DOHH2 (cell line): ENCODE measurements around the gene IRX3.
"Not testable (repeated sequence)": the region's sequence is repeated elsewhere in the genome, so short reads cannot be mapped to it uniquely, and the experiment has no call there.

Experiments used
- H3F3A ChIP-seq: fragments of 200-600 bp; sonication (generic), shearing (Covaris generic); 2 replicates; pipeline ENCODE4 v1.6.0; 2016; ENCODE audit warnings: antibody characterized with exemption, mild to moderate bottlenecking; ENCODE audit not compliant: control insufficient read depth, insufficient read depth
- H3K27ac ChIP-seq: fragments of 200-600 bp; sonication (generic); 2 replicates; pipeline ENCODE4 v1.5.1; 2014; ENCODE audit warnings: low read depth, mild to moderate bottlenecking, low read length, moderate library complexity
- H3K27me3 ChIP-seq: fragments of 200-600 bp; sonication (generic); 2 replicates; pipeline ENCODE4 v1.6.1; 2014; ENCODE audit warnings: mild to moderate bottlenecking, low read length, mixed read lengths; ENCODE audit not compliant: control insufficient read depth
- H3K36me3 ChIP-seq: fragments of 200-600 bp; sonication (generic); 2 replicates; pipeline ENCODE4 v1.6.1; 2014; ENCODE audit warnings: mild to moderate bottlenecking, low read length, moderate library complexity, mixed read lengths; ENCODE audit not compliant: control insufficient read depth
- H3K4me1 ChIP-seq: fragments of 200-600 bp; sonication (generic); 2 replicates; pipeline ENCODE4 v1.6.1; 2014; ENCODE audit warnings: mild to moderate bottlenecking, low read length, mixed read lengths; ENCODE audit not compliant: control insufficient read depth
- H3K4me2 ChIP-seq: fragments of 200-600 bp; sonication (generic); 2 replicates; pipeline ENCODE4 v1.6.0; 2014; ENCODE audit warnings: mild to moderate bottlenecking, low read length, moderate library complexity
- H3K4me3 ChIP-seq: fragments of 200-600 bp; sonication (generic); 2 replicates; pipeline ENCODE4 v1.5.1; 2014; ENCODE audit warnings: mild to moderate bottlenecking, low read length, mixed read lengths
- H3K79me2 ChIP-seq: fragments of 200-600 bp; sonication (generic); 2 replicates; pipeline ENCODE4 v1.6.1; 2014; ENCODE audit warnings: mild to moderate bottlenecking, low read length, mixed read lengths; ENCODE audit not compliant: control insufficient read depth
- H3K9me2 ChIP-seq: fragments of 200-600 bp; sonication (generic); replicated peaks from 2 replicates; pipeline ENCODE4 v1.6.1; 2014; ENCODE audit warnings: mild to moderate bottlenecking, low read length, mixed read lengths; ENCODE audit not compliant: control insufficient read depth
- H3K9me3 ChIP-seq: fragments of 200-600 bp; sonication (generic); 2 replicates; pipeline ENCODE4 v1.6.1; 2014; ENCODE audit warnings: antibody characterized with exemption, low read length, mixed read lengths; ENCODE audit not compliant: control insufficient read depth, insufficient read depth
- H4K20me1 ChIP-seq: fragments of 200-600 bp; sonication (generic); 2 replicates; pipeline ENCODE4 v1.6.0; 2014; ENCODE audit warnings: low read depth, mild to moderate bottlenecking, antibody characterized with exemption, low read length, moderate library complexity; ENCODE audit not compliant: control insufficient read depth, insufficient read depth
- EZH2phosphoT487 ChIP-seq: fragments of 200-600 bp; sonication (generic); IDR thresholded peaks from 2 replicates; pipeline ENCODE4 v1.6.1; 2017; ENCODE audit warnings: borderline replicate concordance, mild to moderate bottlenecking, antibody characterized with exemption, low read length, moderate library complexity, mixed read lengths
- TF ChIP-seq, protein P1 (sequence below): fragments of 200-600 bp; sonication (generic); IDR thresholded peaks from one replicate; pipeline ENCODE4 v1.5.1; 2014; ENCODE audit warnings: antibody characterized with exemption, mild to moderate bottlenecking, low read depth, low read length; ENCODE audit not compliant: poor library complexity, severe bottlenecking

IRX3 gene

GRCh38 chr16:54265575-54266107 lies 20.9 kb downstream of the IRX3 start:
- no peak overlapping the region for H3K27ac ChIP-seq

GRCh38 chr16:54253118-54253517 lies 33.5 kb downstream of the IRX3 start:
- no peaks in the 10 kb centered on the region for H3K27me3 ChIP-seq
- no peaks in the 10 kb centered on the region for H3K36me3 ChIP-seq
- no peak overlapping the region for H3K4me3 ChIP-seq
- H3K9me2 ChIP-seq = no peaks in the 10 kb centered on the region
- H4K20me1 ChIP-seq = no peaks in the 10 kb centered on the region
- H3K27ac ChIP-seq = no peak overlapping the region
- no peaks in the 10 kb centered on the region for H3K79me2 ChIP-seq
- H3K9me3 ChIP-seq = no peaks in the 10 kb centered on the region
- no peaks in the 10 kb centered on the region for H3F3A ChIP-seq
- TF ChIP-seq EZH2phosphoT487 = no peak
- TF ChIP-seq, protein P1, sequence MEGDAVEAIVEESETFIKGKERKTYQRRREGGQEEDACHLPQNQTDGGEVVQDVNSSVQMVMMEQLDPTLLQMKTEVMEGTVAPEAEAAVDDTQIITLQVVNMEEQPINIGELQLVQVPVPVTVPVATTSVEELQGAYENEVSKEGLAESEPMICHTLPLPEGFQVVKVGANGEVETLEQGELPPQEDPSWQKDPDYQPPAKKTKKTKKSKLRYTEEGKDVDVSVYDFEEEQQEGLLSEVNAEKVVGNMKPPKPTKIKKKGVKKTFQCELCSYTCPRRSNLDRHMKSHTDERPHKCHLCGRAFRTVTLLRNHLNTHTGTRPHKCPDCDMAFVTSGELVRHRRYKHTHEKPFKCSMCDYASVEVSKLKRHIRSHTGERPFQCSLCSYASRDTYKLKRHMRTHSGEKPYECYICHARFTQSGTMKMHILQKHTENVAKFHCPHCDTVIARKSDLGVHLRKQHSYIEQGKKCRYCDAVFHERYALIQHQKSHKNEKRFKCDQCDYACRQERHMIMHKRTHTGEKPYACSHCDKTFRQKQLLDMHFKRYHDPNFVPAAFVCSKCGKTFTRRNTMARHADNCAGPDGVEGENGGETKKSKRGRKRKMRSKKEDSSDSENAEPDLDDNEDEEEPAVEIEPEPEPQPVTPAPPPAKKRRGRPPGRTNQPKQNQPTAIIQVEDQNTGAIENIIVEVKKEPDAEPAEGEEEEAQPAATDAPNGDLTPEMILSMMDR = no peak
- H3K4me2 ChIP-seq = no peak overlapping the region
- no peaks in the 10 kb centered on the region for H3K4me1 ChIP-seq

More at GRCh38 chr16:54265575-54266107, 20.9 kb downstream of the IRX3 start:
- Histone ChIP-seq H3F3A (no peaks in the 10 kb centered on the region), H3K4me1 (no peaks in the 10 kb centered on the region), H3K9me3 (peaks cover 4% of the 10 kb centered on the region; the same call in 1 of the 2 replicates), H3K79me2 (no peaks in the 10 kb centered on the region), H3K9me2 (no peaks in the 10 kb centered on the region), H3K4me3 (no peak overlapping the region), H3K36me3 (no peaks in the 10 kb centered on the region), H4K20me1 (no peaks in the 10 kb centered on the region), H3K4me2 (no peak overlapping the region), H3K27me3 (no peaks in the 10 kb centered on the region)
- TF ChIP-seq EZH2phosphoT487 = no peak
- TF ChIP-seq, protein P1 = no peak

GRCh38 chr16:54248863-54249710 lies 37.5 kb downstream of the IRX3 start:
- no peaks in the 10 kb centered on the region for H3K36me3 ChIP-seq
- no peaks in the 10 kb centered on the region for H3K27me3 ChIP-seq
- H3K4me2 ChIP-seq = no peak overlapping the region
- no peaks in the 10 kb centered on the region for H3K4me1 ChIP-seq
- H3K27ac ChIP-seq = no peak overlapping the region
- no peak for TF ChIP-seq EZH2phosphoT487
- TF ChIP-seq, protein P1 = no peak
- no peaks in the 10 kb centered on the region for H3K9me2 ChIP-seq
- no peaks in the 10 kb centered on the region; the same call in 1 of the 2 replicates for H3K9me3 ChIP-seq
- H3K4me3 ChIP-seq = no peak overlapping the region
- H3K79me2 ChIP-seq = no peaks in the 10 kb centered on the region
- no peaks in the 10 kb centered on the region for H3F3A ChIP-seq
- no peaks in the 10 kb centered on the region for H4K20me1 ChIP-seq

GRCh38 chr16:54247705-54248104 lies 38.9 kb downstream of the IRX3 start:
- H3K9me2 ChIP-seq, H3K4me2 ChIP-seq, H3K9me3 ChIP-seq, H3K27ac ChIP-seq, H3K36me3 ChIP-seq, H3K79me2 ChIP-seq, H3K27me3 ChIP-seq, H3F3A ChIP-seq, H3K4me3 ChIP-seq, H4K20me1 ChIP-seq, H3K4me1 ChIP-seq: not testable (repeated sequence)
